Stimulated activated CD4-positive, alpha-beta T cell treated with anti-CD3 and anti-CD28 coated beads, Interleukin-12 subunit alpha, Interleukin-12 subunit beta, amount 100 ng/mL, for 24 hours (primary cell): ENCODE results near the gene MARS1.
A peak's percentile ranks its signal among the peaks of the same experiment; 100 is the strongest.
"Not testable (repeated sequence)": the region's sequence is repeated elsewhere in the genome, so short reads cannot be mapped to it uniquely, and the experiment has no call there.

Source experiments
- DNase-seq, 2 experiments: peaks; one replicate each; pipeline ENCODE4 v3.0.0-alpha.2; 2020; ENCODE audit warnings: low read depth in 2 of 2

MARS1 gene

DNA sequence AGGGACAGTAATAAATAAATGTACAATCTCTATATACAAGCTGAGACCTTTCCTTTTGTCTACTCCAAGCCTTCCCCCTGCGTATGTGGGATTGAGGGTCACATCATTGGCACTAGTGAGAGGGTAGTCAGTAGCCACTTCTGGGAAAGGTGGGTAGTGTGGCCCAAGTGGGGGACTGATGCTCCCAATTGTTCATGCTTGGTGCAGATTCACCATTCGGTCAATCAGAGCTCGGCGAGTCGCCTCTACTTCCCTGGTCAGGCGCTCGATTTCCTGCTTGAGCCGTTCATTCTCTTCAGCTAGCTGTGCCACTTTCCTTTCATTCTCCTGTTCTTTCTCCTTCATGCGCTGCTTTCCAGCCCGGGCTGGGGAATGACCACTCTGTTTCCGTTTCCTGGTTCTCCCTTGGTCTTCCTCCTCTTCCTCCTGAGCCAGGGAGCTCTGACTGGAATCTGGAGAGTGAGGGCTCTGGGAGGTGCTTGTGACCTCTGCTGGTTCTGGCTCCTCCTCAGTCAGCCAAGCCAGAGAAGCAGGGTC, 28.8 kb downstream of the MARS1 start:
- no peak for DNase-seq

- no peak for DNase-seq
These were observed 29.3 kb downstream of the MARS1 start for GRCh38 chr12:57517187-57517586.

DNA sequence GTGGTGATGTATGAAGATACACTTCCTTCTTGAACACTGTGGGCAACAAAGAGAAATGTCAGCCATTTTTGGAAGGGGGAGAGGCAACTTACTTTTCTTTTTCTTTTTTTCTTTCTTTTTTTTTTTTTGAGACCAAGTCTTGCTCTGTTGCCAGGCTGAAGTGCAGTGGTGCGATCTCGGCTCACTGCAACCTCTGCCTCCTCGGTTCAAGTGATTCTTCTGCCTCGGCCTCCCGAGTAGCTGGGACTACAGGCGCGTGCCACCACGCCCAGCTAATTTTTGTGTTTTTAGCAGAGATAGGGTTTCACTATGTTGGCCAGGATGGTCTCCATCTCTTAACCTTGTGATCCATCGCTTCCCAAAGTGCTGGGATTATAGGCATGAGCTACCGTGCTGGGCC, 29.9 kb downstream of the MARS1 start:
- DNase-seq: not testable (repeated sequence)

DNA sequence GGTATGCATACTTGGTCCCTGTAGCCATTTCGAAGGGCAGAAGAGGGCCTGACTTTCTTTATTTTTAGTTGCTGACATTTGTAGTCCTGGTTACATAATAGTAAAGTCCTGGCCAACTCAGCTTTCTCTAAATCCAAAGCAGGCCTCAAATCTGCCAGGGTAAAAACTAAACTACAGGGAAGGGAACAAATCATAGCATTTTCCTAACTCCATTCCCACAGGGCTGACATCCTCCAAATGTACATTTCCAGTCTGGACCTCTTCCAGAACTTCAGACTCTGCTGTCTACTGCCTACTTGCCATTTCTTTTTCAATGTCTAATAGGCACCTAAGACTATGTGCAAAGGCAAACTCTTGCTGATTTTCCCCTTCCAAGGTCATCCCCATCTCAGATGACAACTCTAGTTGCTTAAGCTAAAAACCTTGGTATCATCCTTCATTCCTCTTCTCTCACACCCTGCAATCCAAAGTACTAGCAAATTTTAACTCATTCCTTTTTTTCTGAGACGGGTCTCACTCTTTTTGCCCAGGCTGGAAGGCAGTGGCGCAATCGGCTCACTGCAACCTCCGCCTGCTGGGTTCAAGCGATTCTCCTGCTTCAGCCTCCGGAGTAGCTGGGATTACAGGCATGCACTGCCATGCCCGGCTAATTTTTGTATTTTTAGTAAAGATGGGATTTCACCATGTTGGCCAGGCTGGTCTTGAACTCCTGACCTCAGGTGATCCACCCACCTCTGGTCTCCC, 30.5 kb downstream of the MARS1 start:
- DNase-seq: no peak

DNA sequence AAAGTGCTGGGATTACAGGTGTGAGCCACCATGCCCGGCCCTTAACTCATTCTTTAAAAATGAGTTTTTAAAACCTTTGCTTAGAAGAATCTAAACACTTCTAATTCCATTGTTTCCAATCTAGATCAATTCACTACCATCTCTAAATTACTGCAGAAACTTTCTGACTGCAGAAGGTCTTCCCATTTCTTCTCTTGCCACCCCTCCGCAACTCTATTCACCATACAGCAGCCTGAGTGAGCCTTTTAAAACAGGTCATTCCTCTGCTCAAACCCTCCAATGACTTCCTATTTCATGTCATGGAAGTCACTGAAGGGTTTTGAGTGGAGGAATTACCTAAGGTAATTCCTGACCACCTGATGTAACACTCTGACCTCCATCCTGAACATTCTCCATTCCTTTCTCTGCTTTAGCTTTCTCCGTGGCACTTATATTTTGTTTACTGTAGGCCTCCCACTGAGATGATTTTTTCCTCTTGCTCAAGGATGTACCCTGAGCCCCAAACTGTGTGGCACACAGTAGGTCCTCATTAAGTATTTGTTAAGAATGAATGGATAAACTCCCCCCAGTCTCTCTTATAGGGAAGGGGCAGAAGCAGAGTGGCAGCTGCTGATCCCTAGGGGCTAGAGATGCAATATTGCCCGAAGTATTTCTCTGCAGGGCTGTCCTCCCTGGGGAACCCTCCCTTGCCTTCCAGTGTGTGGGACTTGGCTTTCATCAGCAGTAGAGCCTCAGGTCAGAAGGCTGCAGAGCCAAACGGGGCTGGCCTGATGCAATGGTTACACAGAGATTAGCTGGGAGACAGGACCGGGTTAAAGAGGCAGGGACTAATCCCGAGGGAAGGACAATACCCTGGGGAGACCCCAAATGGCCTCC, 31.3 kb downstream of the MARS1 start:
- no peak for DNase-seq

DNA sequence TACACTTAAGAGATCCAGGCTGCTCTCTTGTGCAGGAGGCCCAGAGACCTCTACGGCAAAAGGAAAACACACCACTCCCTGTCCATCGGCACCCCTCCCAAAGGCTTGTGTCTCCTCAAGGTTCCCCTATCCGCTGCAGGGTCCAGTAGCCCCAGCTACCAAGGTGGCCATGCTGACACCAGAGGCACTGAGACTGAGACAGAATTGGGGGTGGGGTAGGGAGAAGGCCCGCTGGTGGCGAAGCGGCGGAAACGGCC, 31.9 kb downstream of the MARS1 start:
- DNase-seq: no peak

DNA sequence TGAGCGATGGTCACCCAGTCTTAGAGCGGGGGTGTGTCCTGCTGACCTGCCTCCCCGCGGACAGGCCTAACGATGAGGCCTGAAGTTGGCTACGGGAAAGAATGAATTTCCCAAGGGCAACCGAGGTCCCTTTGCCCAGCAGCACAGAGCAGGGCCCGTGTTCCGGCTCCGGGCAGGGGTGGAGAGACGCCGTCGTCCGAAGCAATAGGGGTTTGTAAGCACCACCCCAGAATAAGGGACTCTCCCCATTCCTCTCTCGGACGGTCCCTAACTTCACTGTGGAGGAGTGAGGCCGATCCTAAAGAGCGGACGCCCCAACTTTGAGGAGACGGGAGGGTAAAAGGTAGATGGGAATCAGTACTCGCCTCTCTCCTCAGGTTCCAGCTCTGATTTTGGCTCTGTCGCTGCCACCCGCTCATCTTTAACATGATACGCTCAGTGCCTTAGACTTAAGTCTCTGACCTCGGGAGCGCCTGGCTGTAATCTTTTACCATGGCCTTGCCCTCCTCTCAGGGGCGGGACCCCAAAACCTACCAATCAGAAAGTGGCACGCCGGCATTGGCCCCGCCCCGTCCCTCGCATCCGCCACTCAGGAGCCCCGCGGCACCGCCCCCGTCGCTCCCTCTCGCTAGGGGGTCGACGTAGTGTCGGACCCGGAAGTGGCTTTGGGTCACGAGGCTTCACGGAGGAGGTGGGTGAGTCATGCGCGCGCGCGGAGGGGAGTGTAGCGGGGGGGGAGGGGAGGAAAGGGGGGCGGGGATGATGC, 32.4 kb downstream of the MARS1 start, which contains the start of gene DDIT3:
DDIT3 (minus strand) TSS at position 462 of the 766 bp plus-strand sequence. CDS start 3,108 bp downstream, outside the sequence.
- DNase-seq: peak; percentile 99

DNA sequence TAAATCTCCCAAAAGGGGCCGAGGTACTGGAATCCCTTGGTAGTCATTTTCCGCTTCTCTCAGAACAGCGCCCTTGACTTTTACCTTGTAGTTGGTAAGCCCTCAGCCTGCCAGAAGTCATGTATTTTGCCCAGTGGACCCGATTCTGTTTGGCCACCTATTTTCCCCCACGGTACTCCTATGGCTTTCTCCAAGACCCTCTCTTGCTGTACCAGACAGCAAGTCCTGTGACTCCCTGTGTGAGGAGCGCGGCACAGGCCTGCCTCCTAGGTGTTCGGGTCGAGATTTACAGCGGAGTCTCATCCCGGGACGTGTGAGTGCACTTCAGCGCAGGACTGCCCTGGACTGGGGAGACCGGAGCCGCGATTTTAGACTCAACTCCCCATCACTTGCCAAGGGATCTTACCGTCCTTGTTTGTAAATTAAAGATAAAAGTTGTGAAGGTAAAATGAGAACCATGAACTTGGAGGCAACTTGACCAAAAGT, 33.7 kb downstream of the MARS1 start:
- no peak for DNase-seq

DNA sequence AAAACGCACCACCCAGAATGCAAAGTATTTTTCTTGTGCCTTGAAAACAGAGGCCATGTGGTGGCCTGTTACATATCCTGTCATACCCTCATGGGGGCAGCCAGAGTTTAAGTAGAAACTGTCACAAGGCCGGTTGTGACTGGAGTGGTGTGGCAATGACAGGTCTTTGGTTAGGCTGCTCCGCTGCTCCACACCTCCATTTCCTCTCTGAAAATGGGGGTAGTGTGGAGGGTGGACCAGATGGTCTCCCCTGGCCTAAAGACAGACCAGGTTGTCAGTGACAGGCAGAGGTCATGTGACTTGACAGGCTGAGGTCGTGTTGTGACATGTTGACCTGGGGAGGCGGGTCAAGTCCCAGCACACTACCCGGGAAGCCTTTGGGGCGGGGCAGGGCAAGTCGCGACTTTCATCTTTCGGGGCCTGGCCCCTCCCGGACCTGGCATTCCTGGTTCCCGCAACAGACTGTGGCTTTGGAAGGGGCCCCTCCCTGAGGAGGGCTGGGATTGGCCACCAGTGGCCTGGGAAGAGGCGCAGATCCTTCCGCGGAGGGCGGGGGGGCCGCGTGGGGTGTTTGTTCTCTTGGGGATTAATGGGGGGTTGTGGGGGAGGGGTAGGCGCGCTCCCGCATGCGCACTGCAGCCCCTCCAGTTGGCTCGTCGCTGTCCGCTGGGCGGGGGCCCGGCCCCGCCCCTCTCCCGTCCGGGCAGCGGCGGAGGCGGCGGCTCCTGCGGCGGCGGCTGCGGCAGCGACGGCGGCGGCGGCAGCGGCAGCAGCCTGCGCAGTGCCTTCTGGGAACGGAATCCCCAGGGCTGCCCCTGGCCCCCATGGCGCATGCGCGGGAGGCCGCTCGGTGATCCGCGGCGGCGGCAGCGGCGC, 34.4 kb downstream of the MARS1 start, which contains the start of gene MBD6:
MBD6 (plus strand) TSS at position 814 of the 876 bp plus-strand sequence. CDS start 1,480 bp downstream, outside the sequence.
- DNase-seq: peak; percentile 76 to 80

- peak in 1 of 2 experiments; percentile 18 for DNase-seq
These were observed 35.2 kb downstream of the MARS1 start for GRCh38 chr12:57522887-57523705.

- DNase-seq: no peak
These were observed 36.1 kb downstream of the MARS1 start for GRCh38 chr12:57523706-57524614.

GRCh38 chr12:57524814-57525614, 37.1 kb downstream of the MARS1 start:
- no peak for DNase-seq

- no peak for DNase-seq
These were observed 37.9 kb downstream of the MARS1 start for GRCh38 chr12:57525615-57526383.

- DNase-seq: no peak
These were observed 38.7 kb downstream of the MARS1 start for GRCh38 chr12:57526477-57527126.

DNA sequence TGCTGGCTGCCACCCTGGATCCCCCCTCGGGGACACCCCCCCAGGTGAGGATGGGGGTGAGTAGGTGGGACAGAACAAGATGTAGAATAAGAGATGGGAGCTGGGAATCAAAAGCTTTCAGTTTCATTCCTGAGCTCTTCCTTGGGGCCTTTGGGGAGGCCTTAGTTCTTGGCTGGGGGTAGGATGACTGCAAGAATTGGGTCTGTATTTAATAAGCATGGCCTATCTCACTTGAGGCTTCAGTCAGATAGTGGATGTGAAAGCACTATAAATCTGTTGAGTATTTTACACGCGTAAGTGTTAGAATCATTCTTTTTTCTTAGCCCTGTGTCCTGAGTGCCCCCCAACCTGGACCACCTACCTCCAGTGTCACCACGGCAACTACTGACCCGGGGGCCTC, 39.3 kb downstream of the MARS1 start:
- no peak for DNase-seq

DNA sequence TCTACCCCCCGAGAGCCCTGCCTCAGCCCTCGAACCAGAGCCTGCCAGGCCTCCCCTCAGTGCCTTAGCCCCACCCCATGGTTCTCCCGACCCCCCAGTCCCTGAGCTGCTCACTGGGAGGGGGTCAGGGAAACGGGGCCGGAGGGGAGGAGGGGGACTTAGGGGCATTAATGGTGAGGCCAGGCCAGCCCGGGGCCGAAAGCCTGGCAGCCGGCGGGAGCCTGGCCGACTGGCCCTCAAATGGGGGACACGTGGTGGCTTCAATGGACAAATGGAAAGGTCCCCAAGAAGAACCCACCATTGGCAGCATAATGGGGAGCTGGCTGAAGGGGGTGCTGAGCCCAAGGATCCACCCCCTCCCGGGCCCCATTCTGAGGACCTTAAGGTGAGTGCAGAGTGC, 40.3 kb downstream of the MARS1 start:
- no peak for DNase-seq
